H1 (cell line): ENCODE measurements around the gene GAREM2. TPM values are rescaled to one million over a fixed set of nuclear protein-coding genes. Genes with fewer than 3 reads are reported as not detected.

Experiments
- CTCF ChIA-PET: fragments of 300-600 bp; sonication (Branson Sonifier 250); formaldehyde crosslinking; loops from one replicate; lab custom pipeline; 2021; ENCODE audit not compliant: partially characterized antibody; lab: Charles Lee
- POLR2A ChIA-PET: fragments of 300-600 bp; sonication (Branson Sonifier 250); formaldehyde crosslinking; loops from one replicate; lab custom pipeline; 2021; ENCODE audit warnings: inconsistent platforms; ENCODE audit not compliant: partially characterized antibody; lab: Charles Lee
- DNase-seq, 2 experiments: peaks; one replicate each; pipeline versions ENCODE4 v3.0.0 to v3.0.0-alpha.2; 2010 to 2022; ENCODE audit warnings: low spot score in 2 of 2, low read depth in 1 of 2, mixed read lengths in 1 of 2
- FAIRE-seq: peaks from 2 replicates; lab custom pipeline; 2011; peaks lifted over from hg19 to GRCh38; lab: Jason Lieb, UNC
- H2AFZ ChIP-seq: 2 replicates; pipeline ENCODE4 v1.8.1; 2012; ENCODE audit warnings: low read length, inconsistent platforms
- H2AK5ac ChIP-seq: 2 replicates; pipeline ENCODE4 v1.6.1; 2013; ENCODE audit warnings: low read depth, low read length
- H2BK120ac ChIP-seq: replicated peaks from 2 replicates; pipeline ENCODE3; 2013; ENCODE audit warnings: low read depth, low read length, inconsistent platforms
- H2BK12ac ChIP-seq: 2 replicates; pipeline ENCODE4 v1.6.1; 2013; ENCODE audit warnings: low read depth, low read length
- H2BK15ac ChIP-seq: 2 replicates; pipeline ENCODE4 v1.6.1; 2013; ENCODE audit warnings: low read length
- H2BK20ac ChIP-seq: 2 replicates; pipeline ENCODE4 v1.6.1; 2013; ENCODE audit warnings: low read length
- H2BK5ac ChIP-seq: 2 replicates; pipeline ENCODE4 v1.6.1; 2013; ENCODE audit warnings: low read depth, low read length
- H3K14ac ChIP-seq: 2 replicates; pipeline ENCODE4 v1.6.1; 2013; ENCODE audit warnings: inconsistent platforms; ENCODE audit not compliant: insufficient read length
- H3K18ac ChIP-seq: 2 replicates; pipeline ENCODE4 v1.6.1; 2013; ENCODE audit warnings: low read length; ENCODE audit errors: extremely low read depth
- H3K23ac ChIP-seq: 2 replicates; pipeline ENCODE4 v1.6.1; 2013; ENCODE audit warnings: inconsistent platforms; ENCODE audit not compliant: insufficient read length
- H3K23me2 ChIP-seq: 2 replicates; pipeline ENCODE4 v1.6.1; 2013; ENCODE audit warnings: low read depth, low read length
- H3K27ac ChIP-seq: 2 replicates; pipeline ENCODE4 v1.6.1; 2011; ENCODE audit warnings: low read depth, low read length, inconsistent platforms
- H3K27me3 ChIP-seq, 4 experiments: replicated peaks in 1 of 4; 1 replicate in 1 of 4; 2 replicates in 3 of 4; pipeline versions ENCODE4 v1.6.1 to v1.8.1; 2011 to 2013; ENCODE audit warnings: low read length in 3 of 4, mild to moderate bottlenecking in 3 of 4, inconsistent platforms in 2 of 4, mixed read lengths in 2 of 4, moderate library complexity in 1 of 4; ENCODE audit not compliant: control insufficient read depth in 3 of 4, insufficient read depth in 3 of 4; ENCODE audit errors: extremely low read depth in 1 of 4
- H3K36me3 ChIP-seq, 4 experiments: 2 replicates each; pipeline versions ENCODE4 v1.6.1 to v1.8.1; 2011 to 2013; ENCODE audit warnings: mild to moderate bottlenecking in 4 of 4, low read length in 3 of 4, moderate library complexity in 2 of 4, control low read depth in 1 of 4, inconsistent platforms in 1 of 4; ENCODE audit not compliant: insufficient read depth in 4 of 4, control insufficient read depth in 2 of 4
- H3K4ac ChIP-seq: replicated peaks from 2 replicates; pipeline ENCODE3; 2013; ENCODE audit warnings: low read length, low read depth, mixed read lengths, inconsistent platforms; ENCODE audit not compliant: insufficient read length
- H3K4me1 ChIP-seq, 4 experiments: replicated peaks in 1 of 4; 1 replicate in 1 of 4; 2 replicates in 3 of 4; pipeline versions ENCODE4 v1.6.1 to v1.8.1; 2011 to 2013; ENCODE audit warnings: low read length in 3 of 4, inconsistent platforms in 2 of 4, mixed read lengths in 1 of 4; ENCODE audit not compliant: insufficient read depth in 4 of 4, control insufficient read depth in 3 of 4
- H3K4me2 ChIP-seq, 2 experiments: 2 replicates each; pipeline versions ENCODE4 v1.6.1 to v1.8.1; 2011 to 2013; ENCODE audit warnings: low read depth in 2 of 2, low read length in 2 of 2, control low read depth in 1 of 2, inconsistent platforms in 1 of 2, mild to moderate bottlenecking in 1 of 2; ENCODE audit not compliant: insufficient read depth in 1 of 2
- H3K4me3 ChIP-seq, 4 experiments: fragments of 200-600, 300-600 bp in 1 of 4; sonication (generic), shearing (Covaris generic), sonication (Bioruptor Twin) in 1 of 4; 2 replicates each; pipeline versions ENCODE4 v1.5.1 to v1.8.1; 2011 to 2016; ENCODE audit warnings: low read length in 4 of 4, low read depth in 3 of 4, control low read depth in 2 of 4, inconsistent platforms in 2 of 4, mild to moderate bottlenecking in 2 of 4, mixed read lengths in 1 of 4, moderate library complexity in 1 of 4; ENCODE audit not compliant: insufficient read depth in 2 of 4; ENCODE audit errors: extremely low read depth in 1 of 4
- H3K56ac ChIP-seq: replicated peaks from 2 replicates; pipeline ENCODE3; 2013; ENCODE audit warnings: low read depth, mild to moderate bottlenecking, mixed read lengths, low read length, inconsistent platforms; ENCODE audit not compliant: insufficient read length
- H3K79me1 ChIP-seq: 2 replicates; pipeline ENCODE4 v1.6.1; 2013; ENCODE audit warnings: low read depth, low read length, control low read depth
- H3K79me2 ChIP-seq, 2 experiments: 2 replicates each; pipeline versions ENCODE4 v1.6.1 to v1.8.1; 2012 to 2013; ENCODE audit warnings: low read length in 2 of 2, mild to moderate bottlenecking in 2 of 2, inconsistent platforms in 1 of 2; ENCODE audit not compliant: insufficient read depth in 2 of 2, control insufficient read depth in 1 of 2
- H3K9ac ChIP-seq, 4 experiments: replicated peaks in 1 of 4; 1 replicate in 1 of 4; 2 replicates in 3 of 4; pipeline versions ENCODE4 v1.6.1 to v1.8.1; 2011 to 2013; ENCODE audit warnings: low read depth in 3 of 4, low read length in 3 of 4, control low read depth in 2 of 4, mild to moderate bottlenecking in 2 of 4, moderate library complexity in 2 of 4, inconsistent platforms in 1 of 4; ENCODE audit errors: extremely low read depth in 1 of 4
- H3K9me3 ChIP-seq, 2 experiments: 2 replicates each; pipeline versions ENCODE4 v1.6.1 to v1.8.1; 2012 to 2013; ENCODE audit warnings: mild to moderate bottlenecking in 2 of 2, moderate library complexity in 2 of 2, control low read depth in 1 of 2, inconsistent platforms in 1 of 2, low read depth in 1 of 2, low read length in 1 of 2, mixed read lengths in 1 of 2; ENCODE audit not compliant: insufficient read depth in 2 of 2
- H4K20me1 ChIP-seq, 2 experiments: replicated peaks in 1 of 2; 2 replicates each; pipeline versions ENCODE3 to v1.8.1; 2011 to 2013; ENCODE audit warnings: inconsistent platforms in 2 of 2, low read length in 2 of 2, mild to moderate bottlenecking in 1 of 2; ENCODE audit not compliant: insufficient read depth in 2 of 2, control insufficient read depth in 1 of 2
- H4K5ac ChIP-seq: 2 replicates; pipeline ENCODE4 v1.6.1; 2013; ENCODE audit warnings: low read length, low read depth, mixed read lengths, inconsistent platforms; ENCODE audit not compliant: insufficient read length
- H4K8ac ChIP-seq: 2 replicates; pipeline ENCODE4 v1.8.0; 2013; ENCODE audit warnings: mild to moderate bottlenecking, moderate library complexity, low read length, inconsistent platforms; ENCODE audit not compliant: insufficient read depth; ENCODE audit errors: extremely low read depth
- H4K91ac ChIP-seq: replicated peaks from 2 replicates; pipeline ENCODE3; 2013; ENCODE audit warnings: low read length, mixed read lengths, inconsistent platforms; ENCODE audit not compliant: insufficient read length
- BRCA1 ChIP-seq: IDR thresholded peaks from 2 replicates; pipeline ENCODE4 v1.6.1; 2012; ENCODE audit warnings: low read depth, low read length, improper control_type of control experiment
- CBX5 ChIP-seq: fragments of 300-800, 300-1000 bp; sonication (generic); IDR thresholded peaks from 2 replicates; pipeline ENCODE4 v1.7.1; 2016; ENCODE audit warnings: antibody characterized with exemption, low read length, low read depth
- CREB1 ChIP-seq: IDR thresholded peaks from 2 replicates; pipeline ENCODE4 v1.6.1; 2012; ENCODE audit warnings: inconsistent platforms
- KDM1A ChIP-seq: fragments of 200-600, 300-600 bp; sonication (generic); IDR thresholded peaks from 2 replicates; pipeline ENCODE4 v1.7.1; 2016; ENCODE audit warnings: mild to moderate bottlenecking, low read length, borderline replicate concordance
- MAFK ChIP-seq: IDR thresholded peaks from 2 replicates; pipeline ENCODE4 v1.6.1; 2012; ENCODE audit warnings: low read depth, mild to moderate bottlenecking, improper control_type of control experiment, low read length
- NANOG ChIP-seq: IDR thresholded peaks from 2 replicates; pipeline ENCODE4 v1.6.1; 2011; ENCODE audit warnings: low read length, low read depth, mild to moderate bottlenecking, inconsistent platforms; ENCODE audit not compliant: insufficient read depth, poor library complexity, severe bottlenecking
- TAF1 ChIP-seq: IDR thresholded peaks from 2 replicates; pipeline ENCODE4 v1.6.1; 2011; ENCODE audit warnings: mild to moderate bottlenecking, low read depth, low read length
- USF2 ChIP-seq: IDR thresholded peaks from 2 replicates; pipeline ENCODE4 v1.6.1; 2011; ENCODE audit warnings: low read length, improper control_type of control experiment
- WGBS, 2 experiments: shearing (Covaris generic) in 1 of 2; methylation state at CpG; one replicate each; pipeline versions ENCODE4 v1.1.6 to v1.1.7; 2013 to 2015; ENCODE audit warnings: low lambda C conversion rate in 2 of 2, mixed read lengths in 2 of 2, inconsistent platforms in 1 of 2, low coverage in 1 of 2, missing lambda C conversion rate in 1 of 2; ENCODE audit not compliant: insufficient replicate concordance in 2 of 2, insufficient coverage in 1 of 2, insufficient read length in 1 of 2; ENCODE audit errors: extremely low coverage in 1 of 2, missing lambda C conversion rate in 1 of 2; 5-methylcytosine and 5-hydroxymethylcytosine counted together
- polyA plus RNA-seq, 7 experiments: library from polyadenylated mRNA; depleted of rRNA in 3 of 7; stranded (reverse) in 5 of 7; unstranded in 2 of 7; fragments of >200 nt in 5 of 7; fragments of 200-250 nt in 2 of 7; gene quantifications; 1 replicate in 5 of 7; 2 replicates in 1 of 7; 4 replicates in 1 of 7; pipeline versions ENCODE4 v1.2.1 to v1.2.3, GENCODE V29; 2011 to 2013; ENCODE audit warnings: missing spikeins in 2 of 7, mixed read lengths in 2 of 7
- total RNA-seq: library from RNA; stranded (reverse); fragmentation: NEBNext Ultra II Directional; extraction: Animal tissue kit (Norgen Biotek cat#: 25700); gene quantifications from 2 replicates; pipeline ENCODE4 v1.2.1, GENCODE V29; 2021

Gene GAREM2
- total and polyA plus RNA-seq, 2 of the 8 experiments (the other 6 are each of a cell fraction or from before 2014, with no cell fraction given) = 19.9 TPM

- no peaks in the 10 kb centered on the region for H3K27me3 ChIP-seq
- H3K14ac ChIP-seq = no peak overlapping the region
- no peaks in the 10 kb centered on the region for H3K23me2 ChIP-seq
- H4K8ac ChIP-seq = no peak overlapping the region
- H3K4ac ChIP-seq = no peak overlapping the region
- TF ChIP-seq MAFK (no peak), KDM1A (no peak), CBX5 (no peak), USF2 (no peak), CREB1 (no peak), NANOG (no peak), TAF1 (no peak), BRCA1 (no peak)
- H2BK15ac ChIP-seq = no peak overlapping the region
- H2AFZ ChIP-seq = no peak overlapping the region
- 95% methylated on average over 10 of the region's 10 CpGs; no CpG with 5 or more reads in 1 of the 2 experiments for WGBS, 2 experiments
- H3K9me3 ChIP-seq = no peaks in the 10 kb centered on the region
- no peaks in the 10 kb centered on the region for H3K79me2 ChIP-seq
- H3K56ac ChIP-seq = no peak overlapping the region
- no peak overlapping the region for H3K18ac ChIP-seq
- no peak overlapping the region for H3K9ac ChIP-seq
- H4K91ac ChIP-seq = no peak overlapping the region
- H2BK20ac ChIP-seq = no peak overlapping the region
- H2BK5ac ChIP-seq = no peak overlapping the region
- ChIA-PET POLR2A (no interaction called here), CTCF (no interaction called here)
- H4K20me1 ChIP-seq = no peaks in the 10 kb centered on the region
- no peak overlapping the region for H2AK5ac ChIP-seq
- no peak overlapping the region for H3K4me3 ChIP-seq
- no peak overlapping the region for H3K4me2 ChIP-seq
- no peak overlapping the region for H3K23ac ChIP-seq
- no peak overlapping the region for H3K27ac ChIP-seq
- FAIRE-seq (no peak), DNase-seq (no peak)
- no peaks in the 10 kb centered on the region for H3K36me3 ChIP-seq
- H3K79me1 ChIP-seq = no peaks in the 10 kb centered on the region
- no peaks in the 10 kb centered on the region for H3K4me1 ChIP-seq
- no peak overlapping the region for H2BK120ac ChIP-seq
- no peak overlapping the region for H4K5ac ChIP-seq
- H2BK12ac ChIP-seq = no peak overlapping the region
Observed at GRCh38 chr2:26162963-26163362, 9.9 kb upstream of the GAREM2 start.
